Urinary bladder (tissue), 4 donors: ENCODE data around the gene RIIAD1. TPM values are rescaled to one million over a fixed set of nuclear protein-coding genes. Genes with fewer than 3 reads are reported as not detected.

Source experiments
- DNase-seq: peaks from one replicate; pipeline ENCODE4 v3.0.0-alpha.2; 2015; ENCODE audit errors: extremely low spot score
- H3K27ac ChIP-seq: one replicate; pipeline ENCODE4 v1.5.1; 2013; ENCODE audit warnings: low read depth, mild to moderate bottlenecking, moderate library complexity
- H3K36me3 ChIP-seq: one replicate; pipeline ENCODE4 v1.6.1; 2013; ENCODE audit warnings: mild to moderate bottlenecking, moderate library complexity; ENCODE audit not compliant: insufficient read depth
- H3K4me1 ChIP-seq: one replicate; pipeline ENCODE4 v1.6.1; 2013; ENCODE audit warnings: mild to moderate bottlenecking, moderate library complexity; ENCODE audit not compliant: insufficient read depth
- H3K4me3 ChIP-seq: one replicate; pipeline ENCODE4 v1.5.1; 2013; ENCODE audit warnings: low read depth, low read length
- WGBS: extraction: QIAGEN DNeasy Blood & Tissue Kit; methylation state at CpG from one replicate; pipeline ENCODE4 v1.1.7; 2013; 5-methylcytosine and 5-hydroxymethylcytosine counted together
- polyA plus RNA-seq: library from polyadenylated mRNA; stranded (reverse); fragments of 200-250 nt; gene quantifications from one replicate; pipeline ENCODE4 v1.2.3, GENCODE V29; 2013
- total RNA-seq: library from RNA; depleted of rRNA; stranded (reverse); fragments of >200 nt; gene quantifications from one replicate; pipeline ENCODE4 v1.2.3, GENCODE V29; 2014
- donor health status: healthy with polysubstance abuse.
- donor health status: healthy.

RIIAD1 gene
- total and polyA plus RNA-seq, 2 donors, result 1.8 TPM; not detected in 1

DNA sequence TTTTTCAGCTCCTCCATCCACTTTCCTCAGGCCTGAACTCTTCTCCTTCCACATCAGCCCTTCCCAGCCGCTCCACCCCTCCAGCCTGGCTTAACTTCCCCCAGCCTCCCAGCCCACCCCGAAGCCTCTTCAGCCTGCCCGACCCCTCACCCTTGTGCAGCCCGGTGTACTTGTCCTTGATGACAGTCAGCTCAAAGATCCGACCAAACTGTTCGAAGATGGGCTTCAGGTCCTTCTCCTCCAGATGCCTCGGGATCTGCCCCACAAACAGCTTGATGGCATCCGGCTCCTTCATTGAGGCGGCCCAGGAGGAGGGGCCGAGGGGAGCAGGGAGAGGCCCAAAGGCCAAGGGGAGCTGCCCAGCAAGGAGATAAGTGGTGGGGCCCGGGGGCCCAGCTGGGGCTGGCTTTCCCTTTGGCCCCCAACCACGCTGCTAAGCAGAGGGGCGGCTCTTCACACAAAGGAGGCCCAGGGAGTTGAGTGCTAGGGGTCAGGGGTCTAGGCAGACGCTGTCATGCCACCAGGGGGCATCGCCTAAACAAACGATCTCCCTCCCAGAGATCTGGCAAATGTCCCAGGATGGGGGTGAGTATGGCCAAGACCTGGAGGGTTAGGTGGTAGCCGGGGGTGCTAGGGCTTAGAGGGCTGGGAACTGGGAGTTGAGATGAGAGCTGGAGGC is 5.5 kb upstream of the RIIAD1 start:
- 33% methylated on average over 17 of the region's 17 CpGs for WGBS
- DNase-seq, result no peak
- Histone ChIP-seq H3K27ac (no peak overlapping the region), H3K4me3 (no peak overlapping the region), H3K36me3 (no peaks in the 10 kb centered on the region), H3K4me1 (peaks cover under 1% of the 10 kb centered on the region)

DNA sequence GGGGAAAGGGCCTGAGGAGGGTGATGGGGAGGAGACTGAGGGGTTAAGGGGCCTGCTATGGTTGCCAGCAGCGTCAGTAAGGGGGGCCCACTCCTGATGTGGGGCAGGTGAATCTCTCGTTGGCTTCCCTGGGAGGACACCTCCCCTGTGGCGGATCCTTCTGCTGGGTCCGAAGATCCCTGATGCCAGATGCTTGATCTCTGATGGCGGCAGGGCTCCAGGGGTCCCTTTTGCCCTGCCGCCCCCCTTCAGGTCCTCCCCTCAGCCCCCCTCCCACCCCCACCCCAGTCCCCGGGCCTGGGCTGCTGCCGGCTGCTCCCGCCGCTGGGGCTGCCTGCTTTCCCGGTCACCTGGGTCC is 4.9 kb upstream of the RIIAD1 start:
- WGBS, result 8% methylated on average over 11 of the region's 11 CpGs
- Histone ChIP-seq H3K4me1 (peaks cover 2% of the 10 kb centered on the region), H3K4me3 (no peak overlapping the region)

GRCh38 chr1:151716771-151717631 is 4.3 kb upstream of the RIIAD1 start, which contains the start of gene CELF3:
TSS of gene CELF3 (minus strand) at chr1:151716803. CDS start at chr1:151716020, 783 bp downstream.
- H3K36me3 ChIP-seq, result no peaks in the 10 kb centered on the region
- DNase-seq, result peak; percentile 36
- 10% methylated on average over 27 of the region's 27 CpGs for WGBS
- H3K27ac ChIP-seq, result no peak within 1 kb of the TSS
- no peak within 1 kb of the TSS for H3K4me3 ChIP-seq
- H3K4me1 ChIP-seq, result peaks cover 2% of the 10 kb centered on the region

More for the DNA sequence above, 4.9 kb upstream of the RIIAD1 start:
- DNase-seq, result no peak
- no peak overlapping the region for H3K27ac ChIP-seq
- no peaks in the 10 kb centered on the region for H3K36me3 ChIP-seq

DNA sequence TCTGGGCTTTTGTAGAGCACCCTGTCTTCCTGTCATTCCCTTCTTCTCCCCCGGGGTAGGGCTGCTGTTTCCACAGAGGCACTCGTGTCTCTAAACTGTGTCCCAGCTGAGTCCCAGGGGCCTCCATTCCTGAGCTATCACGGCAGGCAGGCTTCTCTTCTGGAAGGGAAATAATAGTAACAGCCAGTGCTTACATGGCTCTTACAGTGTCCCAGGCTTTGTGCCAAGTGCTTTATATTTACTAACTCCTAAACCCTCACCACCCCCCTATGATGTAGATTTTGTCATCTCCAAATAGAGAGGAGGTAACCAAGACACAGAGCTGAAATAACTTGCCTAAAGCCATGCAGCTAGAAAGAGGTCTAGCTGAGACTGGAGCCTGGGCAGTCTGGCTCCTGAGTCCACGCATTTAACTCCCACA is 3.3 kb upstream of the RIIAD1 start:
- no peak for DNase-seq
- Histone ChIP-seq H3K4me1 (peaks cover 2% of the 10 kb centered on the region), H3K36me3 (no peaks in the 10 kb centered on the region), H3K4me3 (no peak overlapping the region), H3K27ac (no peak overlapping the region)
- WGBS, result 26% methylated on average over 4 of the region's 4 CpGs

GRCh38 chr1:151718666-151719065 is 2.7 kb upstream of the RIIAD1 start:
- 80% methylated on average over 4 of the region's 4 CpGs for WGBS
- no peak overlapping the region for H3K27ac ChIP-seq
- H3K4me1 ChIP-seq, result peaks cover 2% of the 10 kb centered on the region
- DNase-seq, result no peak
- H3K36me3 ChIP-seq, result no peaks in the 10 kb centered on the region
- no peak overlapping the region for H3K4me3 ChIP-seq

DNA sequence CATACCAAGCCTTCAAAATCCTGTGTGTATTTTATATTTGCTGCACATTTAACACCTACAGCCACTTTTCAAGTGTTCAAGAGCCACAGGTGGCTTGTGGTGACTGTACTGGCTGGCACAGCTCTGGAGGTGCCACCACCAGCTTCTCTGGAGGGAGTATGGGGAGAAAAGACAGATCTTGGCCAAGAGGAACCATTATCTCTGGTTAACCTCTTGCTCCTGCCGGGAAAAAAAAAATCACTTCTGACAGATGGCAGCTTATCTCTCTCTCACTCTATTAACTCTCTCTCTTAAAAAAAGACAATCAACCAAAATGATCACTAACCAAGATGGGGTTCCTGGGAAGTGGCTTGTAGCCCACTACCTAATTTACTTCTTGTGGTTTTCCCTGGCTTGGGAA is 1.2 kb upstream of the RIIAD1 start:
- 45% methylated on average over 1 of the region's 1 CpG for WGBS
- Histone ChIP-seq H3K4me3 (peak overlapping the region; percentile 52), H3K36me3 (no peaks in the 10 kb centered on the region), H3K27ac (no peak overlapping the region), H3K4me1 (peaks cover 2% of the 10 kb centered on the region)
- no peak for DNase-seq

- no peaks in the 10 kb centered on the region for H3K36me3 ChIP-seq
- 18% methylated on average over 5 of the region's 5 CpGs for WGBS
- no peak for DNase-seq
- peak overlapping the region; percentile 52 for H3K4me3 ChIP-seq
- H3K4me1 ChIP-seq, result peaks cover 2% of the 10 kb centered on the region
- no peak overlapping the region for H3K27ac ChIP-seq
Measured at GRCh38 chr1:151720554-151720953, 768 bp upstream of the RIIAD1 start.

- 29% methylated on average over 17 of the region's 17 CpGs for whole genome bisulfite sequencing
- DNase-seq, result no peak
- H3K4me3 ChIP-seq, result peak overlapping the region; percentile 52
- H3K36me3 ChIP-seq, result no peaks in the 10 kb centered on the region
- no peak overlapping the region for H3K27ac ChIP-seq
- peaks cover 2% of the 10 kb centered on the region for H3K4me1 ChIP-seq
Measured at GRCh38 chr1:151721788-151722510, 627 bp downstream of the RIIAD1 start.

DNA sequence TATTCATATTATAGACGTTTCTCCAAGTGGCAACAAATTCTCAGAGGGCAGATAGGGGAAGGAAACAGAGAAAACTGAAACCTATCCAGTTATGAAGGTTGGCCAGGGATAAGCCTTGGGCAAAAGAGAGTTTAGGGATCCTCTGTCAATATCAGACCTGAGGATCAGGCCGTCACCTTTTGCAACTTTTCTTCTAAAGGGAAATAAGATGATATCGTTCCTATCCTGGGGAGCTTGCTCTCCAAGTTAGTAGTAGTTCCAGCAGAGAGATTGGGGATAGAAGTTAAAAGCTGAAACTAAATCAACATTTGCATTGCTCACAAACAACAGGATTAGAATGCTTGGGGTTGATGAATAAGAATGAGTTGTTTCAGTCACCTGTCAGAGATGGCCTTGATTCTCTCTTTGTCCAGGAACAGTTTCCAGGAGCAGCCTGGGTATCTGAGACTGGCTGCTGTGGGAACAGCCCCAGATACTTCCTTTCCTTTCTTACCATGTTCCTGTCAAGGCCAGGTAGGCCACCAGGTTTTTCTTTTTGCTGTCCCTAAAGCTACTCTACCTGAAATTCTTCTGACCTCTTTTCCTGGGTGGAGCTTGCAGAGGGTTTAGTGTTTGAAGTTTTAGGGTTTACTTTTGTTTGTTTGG is 2.5 kb downstream of the RIIAD1 start:
- no peak for DNase-seq
- WGBS, result 48% methylated on average over 3 of the region's 3 CpGs
- Histone ChIP-seq H3K36me3 (no peaks in the 10 kb centered on the region), H3K4me3 (no peak overlapping the region), H3K27ac (no peak overlapping the region), H3K4me1 (peaks cover 2% of the 10 kb centered on the region)

- H3K4me3 ChIP-seq, result no peak overlapping the region
- WGBS, result 20% methylated on average over 19 of the region's 19 CpGs
- H3K27ac ChIP-seq, result no peak overlapping the region
- H3K36me3 ChIP-seq, result no peaks in the 10 kb centered on the region
- DNase-seq, result no peak
- no peaks in the 10 kb centered on the region for H3K4me1 ChIP-seq
Measured at GRCh38 chr1:151728151-151729054, 7.1 kb downstream of the RIIAD1 start.

DNA sequence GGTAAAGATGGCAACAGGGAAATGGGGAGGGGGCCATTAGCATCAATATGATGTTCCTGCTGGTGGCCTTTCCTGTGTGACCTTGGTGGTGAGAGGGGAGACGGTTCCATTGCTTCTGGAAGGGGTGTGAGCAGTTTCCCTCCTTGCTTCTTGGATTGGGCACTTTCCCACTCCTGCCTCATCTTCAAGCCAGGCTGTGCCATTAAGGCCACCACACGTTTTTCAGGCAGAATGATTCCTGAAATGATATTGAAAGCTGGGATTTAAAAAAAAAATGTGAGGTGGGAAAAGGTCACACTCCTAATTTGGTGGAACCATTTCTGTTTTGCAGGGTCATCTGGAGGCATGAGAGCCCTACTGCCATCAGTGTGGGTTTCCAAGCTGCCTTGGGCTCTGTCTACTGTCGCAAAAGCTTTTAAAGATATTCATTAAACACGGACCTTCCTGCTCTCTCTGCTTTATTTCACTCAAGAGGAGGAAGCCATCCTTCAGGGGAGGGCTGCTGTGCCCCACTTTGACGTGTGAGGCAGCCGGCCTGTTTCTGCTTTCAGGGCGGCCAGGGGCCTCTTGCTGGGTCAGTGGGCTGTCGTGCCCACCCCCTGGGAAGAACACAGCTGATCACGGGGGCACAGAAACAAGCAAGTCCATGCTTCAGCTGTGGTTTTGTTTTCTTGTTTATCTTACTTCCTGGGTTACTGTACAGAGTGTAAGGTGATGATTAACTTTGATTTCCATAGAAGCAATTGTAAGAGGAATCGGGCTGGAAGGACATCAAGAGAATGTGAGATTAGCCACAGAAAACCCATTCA is 8.0 kb downstream of the RIIAD1 start:
- DNase-seq, result no peak
- H3K4me3 ChIP-seq, result no peak overlapping the region

DNA sequence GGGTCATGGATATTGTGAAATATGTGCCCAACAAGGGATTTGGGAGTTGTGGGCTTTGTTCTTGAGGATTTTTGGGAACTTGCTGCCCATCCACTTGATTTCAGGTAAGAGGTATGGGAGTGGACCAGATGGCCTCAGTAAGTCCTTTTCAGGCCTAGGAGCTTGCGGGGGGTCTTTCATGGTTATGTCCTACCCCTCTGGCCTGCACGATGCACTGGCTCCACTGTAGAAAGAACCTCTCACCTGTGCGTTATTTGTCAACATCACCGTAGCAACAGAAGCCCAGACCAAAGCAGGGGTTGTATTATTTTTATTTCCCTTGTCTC is 8.6 kb downstream of the RIIAD1 start:
- Histone ChIP-seq H3K4me1 (no peaks in the 10 kb centered on the region), H3K4me3 (no peak overlapping the region), H3K36me3 (no peaks in the 10 kb centered on the region), H3K27ac (no peak overlapping the region)
- DNase-seq, result no peak
- 88% methylated on average over 4 of the region's 4 CpGs for WGBS

More for the DNA sequence above, 8.0 kb downstream of the RIIAD1 start:
- Histone ChIP-seq H3K36me3 (no peaks in the 10 kb centered on the region), H3K27ac (no peak overlapping the region), H3K4me1 (no peaks in the 10 kb centered on the region)
- WGBS, result 56% methylated on average over 10 of the region's 10 CpGs
